Measurements from ENCODE around the gene NME5.

- TF ChIP-seq CTCF (conservative IDR thresholded peaks at IDR 0.05; ENCODE audit: low read length) = no peak
- no peak for TF ChIP-seq EZH2phosphoT487 (IDR thresholded peaks at IDR 0.05; ENCODE audit: borderline replicate concordance)
These were observed 40.1 kb upstream of the NME5 start for GRCh38 chr5:138179277-138179857.
